Esophagus squamous epithelium (tissue), 5 donors: ENCODE data around the gene STAT2. TPM values are rescaled to one million over a fixed set of nuclear protein-coding genes. Genes with fewer than 3 reads are reported as not detected.

Experiments
- DNase-seq: peaks from one replicate; lab custom pipeline; 2025; lab: John Stamatoyannopoulos, UW
- H3K27ac ChIP-seq, 4 donors: fragments of 200-600 bp; sonication (generic); one replicate each; pipeline ENCODE4 v1.5.1; 2016 to 2019; ENCODE audit warnings: mild to moderate bottlenecking in 1 of 4
- H3K27me3 ChIP-seq, 4 donors: fragments of 200-600 bp; sonication (generic); 1 replicate in 3 of 4; 2 replicates in 1 of 4; pipeline versions ENCODE4 v1.5.1 to v1.6.0; 2017 to 2021; ENCODE audit warnings: antibody characterized with exemption in 1 of 4
- H3K36me3 ChIP-seq, 3 donors: fragments of 200-600 bp; sonication (generic); one replicate each; pipeline ENCODE4 v1.5.1; 2016 to 2019
- H3K4me1 ChIP-seq, 3 donors: fragments of 200-600 bp; sonication (generic); one replicate each; pipeline ENCODE4 v1.5.1; 2017 to 2019
- H3K4me3 ChIP-seq, 4 donors: fragments of 200-600 bp; sonication (generic); 1 replicate in 3 of 4; 2 replicates in 1 of 4; pipeline ENCODE4 v1.5.1; 2016 to 2019; ENCODE audit warnings: mild to moderate bottlenecking in 2 of 4, moderate library complexity in 1 of 4
- H3K9me3 ChIP-seq, 3 donors: fragments of 200-600 bp; sonication (generic); one replicate each; pipeline ENCODE4 v1.5.1; 2016 to 2019
- CTCF ChIP-seq, 6 experiments: fragments of 450-650 bp in 4 of 6; fragments of 200-600 bp in 2 of 6; sonication (generic) in 2 of 6; IDR thresholded peaks; one replicate each; pipeline ENCODE4 v1.5.1; 2016 to 2019; ENCODE audit warnings: antibody characterized with exemption in 6 of 6, mild to moderate bottlenecking in 4 of 6, moderate library complexity in 4 of 6
- POLR2A ChIP-seq, 4 donors: fragments of 450-650 bp; IDR thresholded peaks; one replicate each; pipeline ENCODE4 v1.6.1; 2017; ENCODE audit warnings: antibody characterized with exemption in 4 of 4, mild to moderate bottlenecking in 4 of 4, moderate library complexity in 3 of 4
- WGBS, 2 donors: methylation state at CpG; one replicate each; pipeline ENCODE4 v1.1.5; 2018; 5-methylcytosine and 5-hydroxymethylcytosine counted together
- intact Hi-C: fragments of 100-400 bp; cut with DNase I; formaldehyde crosslinking; loops from one replicate; pipeline ENCODE4 v1.15.0; 2022
- total RNA-seq, 4 donors: library from RNA; depleted of rRNA; stranded (reverse); fragments of >200 nt; gene quantifications; one replicate each; pipeline ENCODE4 v1.1.0, GENCODE V29; 2016
- donor health status: DM: yes; HTN: yes; CAD: no.

Gene STAT2
- total RNA-seq, 4 donors from 2014 or later, result 54.3 to 83.7 (median 62.4) TPM

- WGBS, 2 donors, result 78 to 98% methylated on average over 2 to 3 of the region's 3 CpGs
- H3K27me3 ChIP-seq, result no peaks in the 10 kb centered on the region
- TF ChIP-seq CTCF (IDR thresholded peaks at IDR 0.05), result no peak
- no peak for TF ChIP-seq POLR2A (IDR thresholded peaks at IDR 0.05)
- no peaks in the 10 kb centered on the region for H3K9me3 ChIP-seq
- peaks cover 0 to 48% (median 11%) of the 10 kb centered on the region in 3 donors for H3K36me3 ChIP-seq
- no peak overlapping the region for H3K27ac ChIP-seq
- no peak overlapping the region for H3K4me3 ChIP-seq
- no peak for DNase-seq
- peaks cover 7 to 23% (median 14%) of the 10 kb centered on the region in 3 donors for H3K4me1 ChIP-seq
- intact Hi-C loops, result no loop called here
Observed at GRCh38 chr12:56304276-56304675, 55.6 kb downstream of the STAT2 start.

- WGBS, 2 donors, result 36 to 53% methylated on average over 16 to 21 of the region's 21 CpGs
- intact Hi-C loops, result no loop called here
- DNase-seq, result no peak
- peak overlapping the region; percentile 92 to 98 (median 96) for H3K27ac ChIP-seq
- H3K9me3 ChIP-seq, result no peaks in the 10 kb centered on the region
- peaks cover 0 to 25% (median 4%) of the 10 kb centered on the region in 3 donors for H3K36me3 ChIP-seq
- no peaks in the 10 kb centered on the region for H3K27me3 ChIP-seq
- H3K4me3 ChIP-seq, result peak overlapping the region; percentile 73 to 95 (median 88)
- peaks cover 25 to 57% (median 33%) of the 10 kb centered on the region in 3 donors for H3K4me1 ChIP-seq
- TF ChIP-seq POLR2A (IDR thresholded peaks at IDR 0.05), result no peak
Observed at GRCh38 chr12:56300644-56301464, 59.1 kb downstream of the STAT2 start.

- WGBS, 2 donors, result 0% methylated on average over 22 to 28 of the region's 63 CpGs
- Histone ChIP-seq H3K27me3 (no peaks in the 10 kb centered on the region), H3K4me1 (peaks cover 25 to 64% (median 33%) of the 10 kb centered on the region in 3 donors), H3K27ac (peak within 1 kb of the TSS; percentile 92 to 98 (median 96)), H3K9me3 (no peaks in the 10 kb centered on the region), H3K4me3 (peak within 1 kb of the TSS; percentile 73 to 95 (median 88)), H3K36me3 (peaks cover 0 to 19% (median 4%) of the 10 kb centered on the region in 3 donors)
- peak; percentile 97 for DNase-seq
- intact Hi-C loops, result no loop called here
- TF ChIP-seq CTCF (IDR thresholded peaks at IDR 0.05) (peak in 2 of 6 experiments; percentile 8 to 11), POLR2A (IDR thresholded peaks at IDR 0.05) (peak in 3 of 4 donors; percentile 42 to 80 (median 69))
Observed at GRCh38 chr12:56299853-56300643, 59.9 kb downstream of the STAT2 start, which contains the start of gene CS. Gene CS, minus strand, starts transcription at chr12:56300330. Its CDS starts 129 bp downstream, at chr12:56300201.

GRCh38 chr12:56299308-56299852 is 60.5 kb downstream of the STAT2 start:
- Histone ChIP-seq H3K27ac (peak overlapping the region; percentile 92 to 98 (median 96)), H3K27me3 (no peaks in the 10 kb centered on the region), H3K4me1 (peaks cover 25 to 69% (median 33%) of the 10 kb centered on the region in 3 donors), H3K9me3 (no peaks in the 10 kb centered on the region), H3K36me3 (peaks cover 0 to 19% (median 4%) of the 10 kb centered on the region in 3 donors), H3K4me3 (peak overlapping the region; percentile 73 to 95 (median 88))
- intact Hi-C loops, result no loop called here
- TF ChIP-seq POLR2A (IDR thresholded peaks at IDR 0.05), result no peak
- no peak for TF ChIP-seq CTCF (IDR thresholded peaks at IDR 0.05)
- no peak for DNase-seq
- 0 to 1% methylated on average over 10 of the region's 10 CpGs for WGBS, 2 donors

GRCh38 chr12:56298828-56299227 is 61.1 kb downstream of the STAT2 start:
- peaks cover 25 to 75% (median 33%) of the 10 kb centered on the region in 3 donors for H3K4me1 ChIP-seq
- peak overlapping the region; percentile 92 to 98 (median 96) for H3K27ac ChIP-seq
- TF ChIP-seq CTCF (IDR thresholded peaks at IDR 0.05), result no peak
- no peak for TF ChIP-seq POLR2A (IDR thresholded peaks at IDR 0.05)
- H3K27me3 ChIP-seq, result no peaks in the 10 kb centered on the region
- 58 to 74% methylated on average over 5 of the region's 5 CpGs for WGBS, 2 donors
- no peak for DNase-seq
- H3K9me3 ChIP-seq, result no peaks in the 10 kb centered on the region
- intact Hi-C loops, result no loop called here
- peak overlapping the region; percentile 73 to 95 (median 88) for H3K4me3 ChIP-seq
- H3K36me3 ChIP-seq, result peaks cover 0 to 22% (median 4%) of the 10 kb centered on the region in 3 donors
